Jurkat, Clone E6-1 (cell line): ENCODE data around the gene CCDC92.

Source experiments
- DNase-seq: peaks from one replicate; pipeline ENCODE4 v3.0.0-alpha.2; 2011; ENCODE audit warnings: low read depth, low spot score
- H3K4me3 ChIP-seq: 2 replicates; pipeline ENCODE4 v1.5.1; 2011; ENCODE audit warnings: mild to moderate bottlenecking, low read length, control low read depth, moderate library complexity

The CCDC92 gene

DNA sequence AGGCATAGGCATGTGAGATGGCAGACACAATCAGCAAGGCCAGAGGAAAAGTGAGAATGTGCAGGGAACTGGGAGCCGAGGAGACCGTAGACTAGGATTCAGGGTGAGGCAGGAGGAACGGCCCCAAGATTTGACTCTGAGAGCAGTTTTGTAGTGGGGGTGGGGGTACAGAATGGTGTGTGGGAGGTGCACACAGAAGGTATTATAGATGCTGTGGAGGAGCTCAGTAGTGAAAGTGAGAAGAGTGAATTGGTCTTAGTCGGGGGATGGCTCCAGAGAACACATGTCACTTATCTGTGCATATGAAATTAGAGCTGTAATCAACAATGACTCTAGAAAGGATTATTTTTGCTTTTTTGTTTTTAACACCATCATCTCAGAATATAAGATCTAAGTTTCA lies 12.3 kb upstream of the CCDC92 start:
- no peak overlapping the region for H3K4me3 ChIP-seq
- DNase-seq = no peak

DNA sequence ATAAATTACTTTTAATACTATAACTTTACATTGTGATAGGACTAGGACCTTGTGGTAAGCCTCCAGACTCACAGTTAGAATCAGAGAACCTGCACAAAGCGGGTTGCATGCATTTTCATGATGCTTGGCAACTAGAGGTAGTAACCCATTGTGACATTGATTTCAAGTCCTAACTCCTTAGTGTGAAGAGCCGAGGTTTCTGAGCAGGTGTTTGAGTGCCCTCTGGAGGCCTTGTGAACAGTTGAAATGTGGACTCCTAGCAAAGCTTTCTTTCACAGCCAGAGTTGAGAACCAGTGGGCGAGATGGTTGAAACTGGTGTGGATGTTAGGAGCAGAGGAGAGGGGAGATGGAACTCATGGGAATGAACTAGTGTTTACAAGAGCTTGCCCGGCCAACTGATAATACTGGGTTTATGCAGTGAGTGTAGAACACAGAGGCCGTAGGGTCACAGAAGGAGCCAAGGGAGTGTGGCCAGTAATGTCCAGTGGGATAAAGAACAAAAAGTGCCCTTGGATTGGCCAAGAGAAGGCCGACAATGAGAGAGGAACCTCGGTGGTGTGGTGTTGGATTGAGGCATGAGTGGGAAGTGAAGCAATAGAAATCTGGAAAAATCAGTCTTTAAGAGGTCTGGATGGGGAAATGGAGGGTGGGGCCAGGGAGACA lies 11.3 kb upstream of the CCDC92 start:
- H3K4me3 ChIP-seq = no peak overlapping the region
- DNase-seq = peak; percentile 69

- H3K4me3 ChIP-seq = no peak overlapping the region
- DNase-seq = no peak
Observed at GRCh38 chr12:123982269-123982668, 9.6 kb upstream of the CCDC92 start.

DNA sequence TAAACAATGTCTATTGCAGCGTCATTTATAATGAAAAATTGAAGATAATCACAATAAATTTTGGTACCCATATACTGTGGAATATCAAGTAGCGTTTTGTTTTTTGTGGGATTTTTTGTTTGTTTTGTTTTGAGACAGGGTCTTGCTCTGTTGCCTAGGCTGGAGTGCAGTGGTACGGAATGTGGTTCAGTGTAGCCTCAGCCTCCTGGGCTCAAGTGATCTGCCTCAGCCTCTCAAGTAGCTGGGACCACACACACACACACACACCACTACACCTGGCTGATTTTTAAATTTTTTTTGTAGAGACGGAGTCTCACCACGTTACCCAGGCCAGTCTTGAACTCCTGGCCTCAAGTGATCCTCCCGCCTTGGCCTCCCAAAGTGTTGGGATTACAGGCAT lies 6.9 kb upstream of the CCDC92 start:
- no peak for DNase-seq
- H3K4me3 ChIP-seq = no peak overlapping the region

GRCh38 chr12:123976227-123976826 lies 3.7 kb upstream of the CCDC92 start:
- no peak for DNase-seq
- H3K4me3 ChIP-seq = no peak overlapping the region

- peak overlapping the region; percentile 72 for H3K4me3 ChIP-seq
- no peak for DNase-seq
Observed at GRCh38 chr12:123973552-123974341, 1.1 kb upstream of the CCDC92 start.

DNA sequence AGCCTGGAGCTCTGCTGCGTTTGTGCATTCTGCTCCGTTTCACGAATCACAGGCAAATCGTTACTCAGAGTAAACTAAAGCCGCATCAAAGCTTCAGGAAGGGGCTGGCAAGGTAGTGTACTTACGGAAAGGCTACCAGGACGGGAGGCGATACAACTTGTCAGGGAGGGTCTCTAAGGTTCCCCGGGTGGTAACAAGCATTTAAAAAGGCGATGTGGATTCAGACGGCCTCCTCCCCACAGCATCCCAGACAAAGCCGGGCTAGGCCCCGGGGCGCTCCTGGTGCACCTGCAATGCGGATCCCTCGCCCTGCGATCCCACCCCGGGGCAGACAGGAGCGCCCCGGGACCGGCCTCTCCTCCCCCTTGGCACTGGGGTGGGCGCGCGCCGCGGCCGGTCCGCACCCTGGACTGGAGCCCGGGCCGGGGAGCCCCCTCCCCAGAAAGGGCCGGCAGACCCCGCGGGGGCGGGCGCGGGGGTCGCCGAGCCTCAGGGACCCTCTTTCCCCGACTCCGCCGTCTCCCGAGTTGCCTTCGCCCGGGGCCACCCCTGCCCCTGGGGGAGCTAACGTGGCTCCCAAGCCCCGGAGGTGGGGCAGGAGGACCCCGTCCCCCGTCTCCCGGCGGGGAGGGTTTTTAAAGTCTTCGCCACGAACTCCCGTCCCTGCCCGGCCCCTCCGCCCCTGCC lies 718 bp downstream of the CCDC92 start:
- H3K4me3 ChIP-seq = peak overlapping the region; percentile 66
- DNase-seq = peak; percentile 50

DNA sequence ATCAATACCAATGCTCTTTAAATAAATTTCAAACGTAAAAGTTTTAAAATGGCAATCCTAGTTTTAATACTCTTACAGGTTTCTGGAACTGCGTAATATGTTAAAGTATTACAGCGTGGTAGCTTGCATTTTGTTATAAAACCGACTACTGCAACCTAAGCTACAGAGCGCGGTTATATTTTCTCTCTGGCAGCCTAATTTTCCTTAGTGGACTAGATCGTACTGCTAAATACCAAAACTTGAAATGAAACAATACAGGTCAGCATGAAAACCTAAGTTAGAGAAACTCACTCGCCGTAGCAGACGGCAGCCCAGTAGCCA lies 1.2 kb downstream of the CCDC92 start:
- H3K4me3 ChIP-seq = peak overlapping the region; percentile 66
- no peak for DNase-seq

DNA sequence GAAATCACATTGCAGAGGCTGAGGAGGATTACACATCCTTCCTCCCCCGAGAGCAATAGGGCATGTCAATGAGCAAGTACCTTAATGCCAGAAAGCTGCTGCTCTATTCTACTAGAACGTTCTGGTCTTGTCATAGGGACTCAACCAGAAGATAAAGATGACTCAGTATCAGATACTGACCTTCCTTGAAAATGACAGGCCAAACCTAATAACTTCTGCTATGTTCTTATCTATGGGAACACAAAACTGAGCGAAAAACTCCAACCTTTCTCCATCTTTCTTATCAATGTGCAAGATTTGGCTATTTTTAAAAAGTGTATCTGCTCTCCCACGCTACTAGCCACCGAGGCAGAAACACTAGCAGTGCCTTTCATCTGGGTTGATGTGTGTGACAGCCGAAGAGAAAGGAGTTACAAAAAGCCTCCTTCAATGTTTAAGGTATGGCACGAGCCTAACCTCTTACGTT lies 5.5 kb downstream of the CCDC92 start:
- H3K4me3 ChIP-seq = no peak overlapping the region
- no peak for DNase-seq

DNA sequence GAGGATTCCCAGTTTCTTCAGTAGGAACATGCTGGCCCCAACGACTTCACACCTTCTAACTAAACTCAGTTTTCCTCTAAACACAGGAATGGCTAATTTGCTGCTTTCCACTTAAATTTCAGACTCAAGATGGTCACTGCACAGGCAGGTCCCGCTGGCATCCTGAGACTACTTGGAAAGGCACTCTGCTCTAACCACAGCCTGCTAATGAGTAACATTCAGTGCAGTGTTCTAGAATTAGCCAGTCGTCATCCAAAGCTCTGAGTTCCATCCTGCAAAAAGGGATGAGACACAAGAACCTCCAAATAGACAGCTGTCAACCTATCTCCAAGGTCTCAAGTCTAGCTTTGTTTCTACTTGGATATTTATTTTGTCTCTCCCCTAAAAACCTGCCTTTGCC lies 6.0 kb downstream of the CCDC92 start:
- no peak overlapping the region for H3K4me3 ChIP-seq
- DNase-seq = no peak

DNA sequence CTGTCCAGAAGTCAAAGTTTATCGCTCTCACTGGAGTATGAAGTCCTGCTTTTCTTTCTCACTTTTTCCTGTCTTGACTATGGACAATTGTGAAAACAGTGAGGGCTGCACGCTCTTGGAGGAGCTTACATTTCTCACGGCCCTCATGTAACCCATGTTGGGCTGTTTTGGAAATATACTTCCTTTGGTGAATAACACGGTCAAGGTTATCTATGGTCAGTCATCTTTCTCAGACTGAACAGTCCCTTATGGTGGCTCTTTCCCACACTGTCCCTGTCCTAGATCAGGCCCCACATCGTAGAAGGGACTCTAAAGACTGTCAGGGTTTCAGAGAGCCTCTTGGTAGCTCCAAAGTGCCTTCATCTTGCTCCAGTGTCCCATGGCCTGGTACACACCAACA lies 7.2 kb downstream of the CCDC92 start:
- H3K4me3 ChIP-seq = no peak overlapping the region
- no peak for DNase-seq

GRCh38 chr12:123963821-123964220 lies 8.8 kb downstream of the CCDC92 start:
- no peak for DNase-seq
- no peak overlapping the region for H3K4me3 ChIP-seq

- DNase-seq = no peak
- no peak overlapping the region for H3K4me3 ChIP-seq
Observed at GRCh38 chr12:123962513-123962912, 10.1 kb downstream of the CCDC92 start.

- DNase-seq = no peak
Observed at GRCh38 chr12:123961585-123962345, 10.9 kb downstream of the CCDC92 start.

DNA sequence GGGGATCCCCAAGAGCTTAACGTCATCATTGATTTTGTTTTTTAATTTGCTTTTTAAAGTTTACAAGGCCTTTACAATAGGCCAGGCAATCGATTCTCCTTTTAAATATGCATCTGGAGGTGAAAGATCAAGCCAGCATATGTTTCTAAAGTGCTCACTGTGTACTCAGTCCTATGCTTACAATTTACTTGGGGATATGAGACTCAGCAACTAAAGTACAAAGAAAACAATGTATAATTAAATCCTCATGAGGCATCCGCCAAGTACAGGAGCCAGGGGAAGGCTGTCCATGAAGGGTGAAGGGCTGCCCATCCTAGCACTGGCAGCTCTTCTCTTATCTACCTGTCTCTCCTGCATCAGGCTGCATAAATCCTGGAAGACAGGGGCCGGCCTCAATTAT lies 11.8 kb downstream of the CCDC92 start:
- no peak for DNase-seq
- no peak overlapping the region for H3K4me3 ChIP-seq

More at GRCh38 chr12:123961585-123962345, 10.9 kb downstream of the CCDC92 start:
- no peak overlapping the region for H3K4me3 ChIP-seq

- DNase-seq = no peak
- no peak overlapping the region for H3K4me3 ChIP-seq
Observed at GRCh38 chr12:123960029-123960735, 12.4 kb downstream of the CCDC92 start.

DNA sequence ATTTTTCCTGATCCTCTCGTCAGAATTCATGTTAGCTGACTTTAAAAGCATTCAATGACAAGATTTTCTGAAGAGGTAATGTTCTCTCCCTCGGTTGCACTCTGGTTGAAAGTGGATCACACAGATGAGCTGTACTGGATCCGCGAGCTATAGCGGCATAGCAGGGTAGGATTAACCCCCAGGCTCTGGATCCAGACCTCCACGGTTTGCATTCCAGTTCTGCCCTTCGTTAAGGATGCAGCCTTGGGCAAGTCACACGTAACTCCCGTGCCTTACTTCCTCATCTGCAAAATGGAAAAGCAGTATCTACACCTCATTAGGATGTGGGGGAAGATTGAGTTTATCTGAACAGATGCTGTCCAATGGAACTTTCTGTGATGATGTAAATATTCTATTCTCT lies 13.8 kb downstream of the CCDC92 start:
- DNase-seq = no peak
- H3K4me3 ChIP-seq = no peak overlapping the region

GRCh38 chr12:123958462-123958861 lies 14.2 kb downstream of the CCDC92 start:
- no peak overlapping the region for H3K4me3 ChIP-seq
- no peak for DNase-seq

- no peak for DNase-seq
- no peak overlapping the region for H3K4me3 ChIP-seq
Observed at GRCh38 chr12:123957196-123957595, 15.4 kb downstream of the CCDC92 start.
